ENCODE results near the gene RHPN2. TPM values are rescaled to one million over a fixed set of nuclear protein-coding genes. Genes with fewer than 3 reads are reported as not detected.

RHPN2 gene
- total and polyA plus RNA-seq, 2 of the 13 experiments (the other 11 are each of a cell fraction or from before 2014, with no cell fraction given): 20.3 to 48.0 TPM

DNA sequence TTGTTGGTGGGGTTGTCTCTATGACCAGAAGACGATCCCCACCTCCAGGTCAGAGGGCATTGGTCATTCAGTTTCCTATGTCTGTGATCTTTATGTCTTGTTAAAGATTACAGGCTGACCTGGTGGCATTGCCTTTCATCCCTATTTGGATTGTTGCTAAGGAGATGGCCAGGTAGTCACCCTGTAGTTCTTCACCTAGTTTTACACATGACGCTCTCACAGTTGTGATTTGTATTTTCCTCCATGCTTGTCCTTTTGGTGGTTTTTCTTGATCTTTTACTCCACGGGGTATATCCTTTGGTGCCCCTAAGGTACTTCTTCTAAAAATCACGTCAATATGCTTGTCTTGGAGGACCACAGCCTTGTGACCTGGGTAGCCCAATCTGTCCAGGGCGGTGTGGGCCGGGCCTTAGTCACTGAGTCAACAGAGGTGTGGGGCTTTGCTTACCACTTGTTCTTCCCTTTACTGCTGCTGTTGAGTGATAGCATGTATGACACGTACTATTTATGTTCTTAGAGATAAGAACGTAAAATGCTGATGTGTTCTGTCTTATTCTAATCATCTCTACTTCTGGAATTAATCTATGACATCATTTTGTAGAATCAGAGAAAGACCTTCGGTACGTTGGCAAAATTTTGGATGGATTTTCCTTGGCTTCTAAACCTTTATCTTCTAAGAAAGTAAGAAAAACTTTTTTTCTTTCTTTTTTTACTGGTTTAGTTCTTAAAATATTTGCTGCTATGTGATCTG lies 36.4 kb upstream of the RHPN2 start (continued):
- TF ChIP-seq THAP11 (CRISPR knock-in tag; IDR thresholded peaks at IDR 0.05) (peak; percentile 38; the same call in 1 of the 2 replicates), NFYB (CRISPR knock-in tag; IDR thresholded peaks at IDR 0.05) (0 out of 2 replicates have a peak, but pooled peaks have one; percentile 7), ZNF788 (CRISPR knock-in tag; IDR thresholded peaks at IDR 0.05; ENCODE audit: borderline replicate concordance) (no peak), HDAC6 (IDR thresholded peaks at IDR 0.05; ENCODE audit: low read depth, low read length) (no peak), ERF (CRISPR knock-in tag; IDR thresholded peaks at IDR 0.05) (peak; percentile 55; the same call in 1 of the 2 replicates), ZNF30 (CRISPR knock-in tag; IDR thresholded peaks at IDR 0.05) (no peak), ZNF547 (CRISPR knock-in tag; IDR thresholded peaks at IDR 0.05) (no peak; the same call in 1 of the 2 replicates), HNF4A (CRISPR knock-in tag; IDR thresholded peaks at IDR 0.05) (peak; percentile 55), HNRNPH1 (optimal IDR thresholded peaks at IDR 0.05; ENCODE audit: low read depth, low read length) (no peak), ZNF792 (CRISPR knock-in tag; IDR thresholded peaks at IDR 0.05) (no peak), ZNF263 (CRISPR knock-in tag; IDR thresholded peaks at IDR 0.05) (no peak), ZNF644 (CRISPR knock-in tag; IDR thresholded peaks at IDR 0.05; ENCODE audit: low read depth) (no peak), ARID2 (CRISPR knock-in tag; IDR thresholded peaks at IDR 0.05; ENCODE audit: borderline replicate concordance) (peak; percentile 69; the same call in 1 of the 2 replicates), SNAPC2 (CRISPR knock-in tag; IDR thresholded peaks at IDR 0.05) (peak; percentile 42; the same call in 1 of the 2 replicates), PHF5A (CRISPR knock-in tag; IDR thresholded peaks at IDR 0.05; ENCODE audit: low read depth, unreplicated experiment) (no peak), ATF7-NPFF (CRISPR knock-in tag; IDR thresholded peaks at IDR 0.05; ENCODE audit: low read depth) (no peak), MED8 (CRISPR knock-in tag; IDR thresholded peaks at IDR 0.05; ENCODE audit: insufficient replicate concordance) (no peak), HNRNPK (IDR thresholded peaks at IDR 0.05; ENCODE audit: low read depth, low read length, poor library complexity, severe bottlenecking) (no peak), CEBPG (CRISPR knock-in tag; IDR thresholded peaks at IDR 0.05) (no peak; the same call in 1 of the 2 replicates)
- TF ChIP-seq, protein P1, sequence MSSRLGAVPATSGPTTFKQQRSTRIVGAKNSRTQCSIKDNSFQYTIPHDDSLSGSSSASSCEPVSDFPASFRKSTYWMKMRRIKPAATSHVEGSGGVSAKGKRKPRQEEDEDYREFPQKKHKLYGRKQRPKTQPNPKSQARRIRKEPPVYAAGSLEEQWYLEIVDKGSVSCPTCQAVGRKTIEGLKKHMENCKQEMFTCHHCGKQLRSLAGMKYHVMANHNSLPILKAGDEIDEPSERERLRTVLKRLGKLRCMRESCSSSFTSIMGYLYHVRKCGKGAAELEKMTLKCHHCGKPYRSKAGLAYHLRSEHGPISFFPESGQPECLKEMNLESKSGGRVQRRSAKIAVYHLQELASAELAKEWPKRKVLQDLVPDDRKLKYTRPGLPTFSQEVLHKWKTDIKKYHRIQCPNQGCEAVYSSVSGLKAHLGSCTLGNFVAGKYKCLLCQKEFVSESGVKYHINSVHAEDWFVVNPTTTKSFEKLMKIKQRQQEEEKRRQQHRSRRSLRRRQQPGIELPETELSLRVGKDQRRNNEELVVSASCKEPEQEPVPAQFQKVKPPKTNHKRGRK (CRISPR knock-in tag; IDR thresholded peaks at IDR 0.05): no peak
- TF ChIP-seq, protein P2, sequence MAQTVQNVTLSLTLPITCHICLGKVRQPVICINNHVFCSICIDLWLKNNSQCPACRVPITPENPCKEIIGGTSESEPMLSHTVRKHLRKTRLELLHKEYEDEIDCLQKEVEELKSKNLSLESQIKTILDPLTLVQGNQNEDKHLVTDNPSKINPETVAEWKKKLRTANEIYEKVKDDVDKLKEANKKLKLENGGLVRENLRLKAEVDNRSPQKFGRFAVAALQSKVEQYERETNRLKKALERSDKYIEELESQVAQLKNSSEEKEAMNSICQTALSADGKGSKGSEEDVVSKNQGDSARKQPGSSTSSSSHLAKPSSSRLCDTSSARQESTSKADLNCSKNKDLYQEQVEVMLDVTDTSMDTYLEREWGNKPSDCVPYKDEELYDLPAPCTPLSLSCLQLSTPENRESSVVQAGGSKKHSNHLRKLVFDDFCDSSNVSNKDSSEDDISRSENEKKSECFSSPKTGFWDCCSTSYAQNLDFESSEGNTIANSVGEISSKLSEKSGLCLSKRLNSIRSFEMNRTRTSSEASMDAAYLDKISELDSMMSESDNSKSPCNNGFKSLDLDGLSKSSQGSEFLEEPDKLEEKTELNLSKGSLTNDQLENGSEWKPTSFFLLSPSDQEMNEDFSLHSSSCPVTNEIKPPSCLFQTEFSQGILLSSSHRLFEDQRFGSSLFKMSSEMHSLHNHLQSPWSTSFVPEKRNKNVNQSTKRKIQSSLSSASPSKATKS (CRISPR knock-in tag; IDR thresholded peaks at IDR 0.05): no peak
- TF ChIP-seq, protein P3, sequence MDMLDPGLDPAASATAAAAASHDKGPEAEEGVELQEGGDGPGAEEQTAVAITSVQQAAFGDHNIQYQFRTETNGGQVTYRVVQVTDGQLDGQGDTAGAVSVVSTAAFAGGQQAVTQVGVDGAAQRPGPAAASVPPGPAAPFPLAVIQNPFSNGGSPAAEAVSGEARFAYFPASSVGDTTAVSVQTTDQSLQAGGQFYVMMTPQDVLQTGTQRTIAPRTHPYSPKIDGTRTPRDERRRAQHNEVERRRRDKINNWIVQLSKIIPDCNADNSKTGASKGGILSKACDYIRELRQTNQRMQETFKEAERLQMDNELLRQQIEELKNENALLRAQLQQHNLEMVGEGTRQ (IDR thresholded peaks at IDR 0.05; ENCODE audit: low read depth, low read length): no peak
- TF ChIP-seq, protein P3 (CRISPR knock-in tag; IDR thresholded peaks at IDR 0.05; ENCODE audit: borderline replicate concordance): no peak
- TF ChIP-seq, protein P4, sequence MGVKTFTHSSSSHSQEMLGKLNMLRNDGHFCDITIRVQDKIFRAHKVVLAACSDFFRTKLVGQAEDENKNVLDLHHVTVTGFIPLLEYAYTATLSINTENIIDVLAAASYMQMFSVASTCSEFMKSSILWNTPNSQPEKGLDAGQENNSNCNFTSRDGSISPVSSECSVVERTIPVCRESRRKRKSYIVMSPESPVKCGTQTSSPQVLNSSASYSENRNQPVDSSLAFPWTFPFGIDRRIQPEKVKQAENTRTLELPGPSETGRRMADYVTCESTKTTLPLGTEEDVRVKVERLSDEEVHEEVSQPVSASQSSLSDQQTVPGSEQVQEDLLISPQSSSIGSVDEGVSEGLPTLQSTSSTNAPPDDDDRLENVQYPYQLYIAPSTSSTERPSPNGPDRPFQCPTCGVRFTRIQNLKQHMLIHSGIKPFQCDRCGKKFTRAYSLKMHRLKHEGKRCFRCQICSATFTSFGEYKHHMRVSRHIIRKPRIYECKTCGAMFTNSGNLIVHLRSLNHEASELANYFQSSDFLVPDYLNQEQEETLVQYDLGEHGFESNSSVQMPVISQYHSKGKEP (CRISPR knock-in tag; IDR thresholded peaks at IDR 0.05): no peak

Measured in HepG2 (cell line).